Activated CD8-positive, alpha-beta memory T cell treated with anti-CD3 and anti-CD28 coated beads for 1 hour (primary cell): ENCODE results near the gene EHD4.
A peak's percentile ranks its signal among the peaks of the same experiment; 100 is the strongest.

Experiments used
- DNase-seq, 2 donors: peaks; one replicate each; pipeline ENCODE4 v3.0.0-alpha.2; 2020; ENCODE audit warnings: low read depth in 1 of 2; ENCODE audit errors: extremely low read depth in 1 of 2

EHD4 gene

GRCh38 chr15:41882689-41883483 lies 89.5 kb downstream of the EHD4 start:
- DNase-seq, result no peak

DNA sequence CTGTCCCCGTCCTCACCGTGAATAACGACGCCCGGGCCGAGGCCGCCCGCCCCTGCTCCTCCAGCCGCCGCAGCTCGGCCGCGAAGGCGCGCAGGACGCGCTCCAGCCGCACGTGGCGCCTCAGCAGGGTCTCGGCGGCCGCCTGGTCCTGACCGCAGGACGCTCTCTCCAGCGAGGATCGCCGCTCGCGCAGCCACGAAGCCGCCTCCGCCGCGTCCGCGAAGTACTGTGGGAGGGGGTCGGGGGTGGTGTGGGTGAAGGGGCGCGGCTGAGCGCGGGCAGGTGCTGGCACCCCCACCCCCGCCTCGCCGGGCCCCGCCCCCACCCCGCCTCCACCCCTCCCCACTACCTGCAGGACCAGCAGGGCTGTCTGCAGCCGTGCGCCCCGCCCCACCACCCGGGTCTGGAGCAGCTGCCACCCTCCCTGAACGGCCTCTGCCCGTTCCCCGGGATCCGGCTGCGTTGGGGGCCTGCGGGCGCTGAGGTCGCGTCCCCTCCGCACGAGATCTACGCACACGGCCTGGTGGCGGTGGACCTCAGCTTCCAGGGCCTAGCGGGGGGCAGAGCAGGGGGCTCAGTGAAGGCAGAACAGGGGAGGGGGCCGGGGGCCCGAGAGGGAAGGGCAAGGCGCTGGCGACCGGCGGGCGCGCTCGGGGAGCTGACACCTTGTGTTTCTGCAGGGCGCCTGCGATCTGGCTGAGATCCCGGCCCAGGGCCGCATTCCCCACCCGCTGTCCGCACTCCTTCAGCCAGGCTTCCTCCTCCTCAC lies 90.3 kb downstream of the EHD4 start:
- no peak for DNase-seq

DNA sequence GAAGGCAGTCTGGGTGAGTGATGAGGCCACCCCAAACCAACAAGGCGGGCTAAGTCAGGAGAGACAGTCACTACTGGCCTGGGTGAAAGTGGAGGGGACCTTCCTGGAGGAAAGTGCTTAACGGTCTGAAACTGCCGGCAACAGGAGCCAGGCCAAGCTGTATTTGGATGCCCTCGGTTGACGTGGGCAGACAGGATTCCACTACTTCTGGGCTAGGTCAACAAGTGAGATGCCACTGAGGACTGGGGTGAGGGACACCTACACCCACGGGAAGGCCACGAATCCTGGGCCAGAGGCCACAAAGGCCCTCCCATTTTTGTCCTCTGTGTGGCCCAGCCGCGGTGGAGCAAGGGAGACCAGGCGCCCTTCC lies 90.8 kb downstream of the EHD4 start:
- no peak for DNase-seq

DNA sequence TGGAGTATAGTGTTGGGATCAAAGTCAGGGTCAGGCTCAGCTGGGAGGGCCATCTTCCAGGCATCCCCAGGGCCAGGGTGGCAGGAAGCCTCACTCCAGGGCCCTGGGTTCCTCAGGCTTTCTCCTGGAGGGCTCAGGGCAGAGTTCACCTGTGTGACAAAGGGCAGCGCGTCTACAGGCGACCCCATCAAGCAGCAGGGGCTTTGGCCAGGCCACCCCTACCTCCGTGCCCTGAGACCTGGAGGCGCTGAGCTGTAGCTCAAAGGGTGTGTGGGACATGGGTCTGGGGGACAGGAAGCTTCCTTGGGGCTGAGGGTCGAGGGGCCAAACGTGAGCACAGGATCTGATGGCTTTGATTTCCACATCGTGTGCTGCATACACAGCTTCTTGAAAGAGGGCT lies 91.3 kb downstream of the EHD4 start:
- DNase-seq, result no peak

DNA sequence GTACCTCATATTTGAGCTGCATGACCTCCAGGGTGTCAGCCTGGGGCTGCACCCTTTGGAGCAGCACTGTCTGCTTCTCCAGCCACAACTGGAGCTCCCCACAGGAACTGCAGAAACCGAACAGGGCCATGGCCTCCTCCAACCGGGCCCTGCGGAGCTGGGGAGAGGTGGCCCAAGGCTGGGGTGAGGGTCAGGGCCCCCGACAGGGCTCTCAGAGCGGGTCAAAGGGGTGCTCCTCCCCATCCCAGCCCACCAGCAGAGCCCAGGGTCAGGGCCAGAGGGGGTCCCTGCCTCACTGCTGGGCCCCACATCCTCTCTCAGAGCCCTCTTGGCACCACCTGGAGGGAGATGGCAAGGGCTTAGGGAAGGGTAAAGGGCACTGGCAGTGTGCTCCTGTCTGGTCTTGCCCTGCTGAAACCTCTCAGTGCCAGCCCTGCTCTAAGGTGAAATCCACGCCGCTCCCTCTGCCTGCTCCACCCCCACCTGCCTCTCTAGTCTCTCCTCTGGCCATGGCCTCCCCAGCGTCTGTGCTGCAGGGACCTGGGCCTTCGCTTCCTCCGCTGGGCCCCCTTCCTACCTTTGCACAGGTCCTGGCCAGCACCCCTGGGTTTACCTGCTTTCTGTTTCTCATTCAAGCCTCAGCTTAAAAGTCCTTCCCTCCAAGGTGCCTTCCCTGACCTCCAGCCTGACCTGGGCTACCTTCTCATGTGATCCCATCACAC lies 92.0 kb downstream of the EHD4 start:
- DNase-seq, result no peak

DNA sequence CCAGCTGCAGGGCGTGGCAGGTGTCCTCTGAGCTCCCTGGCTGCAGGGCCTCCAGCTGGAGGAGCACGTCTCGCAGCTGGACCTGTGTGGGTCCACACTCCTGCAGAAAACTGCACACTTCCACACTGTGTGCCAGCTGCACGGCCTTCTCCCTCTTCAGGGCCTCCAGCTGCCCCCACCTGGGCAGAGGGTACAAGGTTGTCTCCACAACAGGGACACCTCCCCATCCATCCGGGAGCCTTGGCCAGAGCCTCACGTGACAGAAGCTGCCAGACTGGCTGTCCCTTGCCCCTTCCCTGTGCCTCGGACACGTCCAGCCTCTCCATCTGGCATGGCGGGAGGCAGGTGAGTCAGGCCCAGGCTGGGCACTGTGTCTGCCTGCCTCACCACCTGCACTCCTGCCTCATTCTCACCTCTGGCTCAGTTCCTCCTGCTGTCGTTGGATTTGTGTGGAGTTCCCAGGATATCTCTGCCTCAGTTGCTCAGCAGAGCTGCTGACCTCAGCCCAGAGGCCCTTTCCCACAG lies 93.0 kb downstream of the EHD4 start:
- DNase-seq, result no peak

DNA sequence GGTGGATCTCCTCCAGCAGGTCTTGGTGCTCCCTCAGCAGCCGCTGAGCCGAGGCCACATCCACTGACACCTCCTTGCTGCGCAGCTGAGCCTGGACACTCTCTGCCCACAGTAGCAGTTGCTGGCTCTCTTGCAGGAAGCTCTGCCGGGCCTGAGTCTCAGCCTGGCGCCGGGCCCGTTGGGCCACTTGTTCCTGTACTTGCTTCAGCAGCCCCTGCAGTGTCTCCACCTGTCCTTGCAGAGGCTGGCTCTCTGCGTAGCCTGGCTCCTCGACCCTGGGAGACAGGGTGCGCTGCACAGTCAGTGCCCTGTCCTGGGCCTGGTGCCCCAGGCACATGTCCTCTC lies 94.0 kb downstream of the EHD4 start:
- DNase-seq, result no peak

GRCh38 chr15:41877631-41878354 lies 94.6 kb downstream of the EHD4 start:
- no peak for DNase-seq

DNA sequence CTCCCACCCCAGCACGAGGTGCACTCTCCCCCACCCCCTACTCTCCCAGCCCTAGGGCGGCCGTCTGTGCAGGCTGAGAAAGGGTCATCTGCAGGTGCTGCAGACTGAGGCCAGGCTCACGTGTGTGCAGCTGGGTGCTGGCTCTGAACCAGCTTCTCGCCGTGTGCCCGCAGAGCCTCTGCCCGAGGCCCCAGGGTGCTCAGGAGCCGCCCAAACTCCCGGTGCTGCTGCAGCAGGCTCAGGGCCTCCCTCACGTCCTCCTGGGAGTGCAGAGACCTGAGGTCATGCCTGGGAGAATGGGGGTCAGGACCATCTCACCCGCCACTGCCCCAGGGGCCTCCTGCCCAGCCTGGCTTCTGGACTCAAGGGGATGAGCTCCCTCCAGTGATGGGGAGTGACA lies 95.7 kb downstream of the EHD4 start:
- no peak for DNase-seq

- DNase-seq, result no peak
These were observed 96.3 kb downstream of the EHD4 start for GRCh38 chr15:41876007-41876406.

DNA sequence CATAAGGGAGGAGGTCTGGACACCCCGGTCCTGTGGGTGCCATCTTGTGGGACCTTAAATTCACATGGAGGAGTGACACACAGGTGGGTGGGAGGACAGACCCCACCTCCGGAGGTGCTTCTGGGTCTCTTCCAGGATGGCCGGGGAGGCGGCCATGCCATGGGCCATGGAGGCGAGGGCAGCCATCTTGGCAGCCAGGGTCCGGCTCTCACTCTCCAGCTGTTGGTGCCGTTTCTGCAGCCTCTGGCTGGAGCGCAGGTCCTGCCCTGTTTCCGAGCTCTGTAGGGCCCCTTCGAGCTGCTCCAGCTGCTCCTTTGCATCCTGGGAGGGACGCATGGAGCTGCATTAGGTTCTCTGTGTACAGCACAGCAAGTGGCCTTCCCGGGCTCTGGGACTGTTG lies 97.6 kb downstream of the EHD4 start:
- no peak for DNase-seq

GRCh38 chr15:41873711-41874110 lies 98.6 kb downstream of the EHD4 start:
- no peak for DNase-seq

DNA sequence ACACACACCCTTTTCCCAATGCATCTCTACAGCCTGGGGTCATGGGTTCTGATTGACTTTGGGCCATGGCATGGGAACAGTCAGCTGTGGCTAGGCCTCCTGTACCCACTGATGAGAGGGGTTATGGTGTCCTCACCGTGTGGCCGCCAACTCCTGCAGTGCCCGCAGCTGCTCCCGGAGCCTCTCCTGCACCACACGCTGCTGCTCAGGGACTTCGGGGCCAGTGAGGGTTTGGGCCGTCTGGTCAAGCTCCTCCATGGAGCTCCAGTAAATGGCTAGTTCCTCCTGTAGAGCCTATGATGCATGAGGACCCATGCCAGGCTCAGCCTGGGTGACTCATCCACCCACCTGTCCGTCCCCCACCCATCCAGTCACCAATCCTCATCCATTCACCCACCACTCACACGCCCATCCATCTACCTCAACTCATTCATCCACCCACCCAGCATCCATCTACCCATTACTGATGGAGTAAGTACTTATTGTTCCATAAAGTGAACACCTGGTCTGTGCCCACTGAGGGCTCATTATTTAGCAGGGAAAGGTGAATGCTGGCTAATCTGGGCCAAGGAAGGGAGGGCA lies 100.1 kb downstream of the EHD4 start:
- no peak for DNase-seq

DNA sequence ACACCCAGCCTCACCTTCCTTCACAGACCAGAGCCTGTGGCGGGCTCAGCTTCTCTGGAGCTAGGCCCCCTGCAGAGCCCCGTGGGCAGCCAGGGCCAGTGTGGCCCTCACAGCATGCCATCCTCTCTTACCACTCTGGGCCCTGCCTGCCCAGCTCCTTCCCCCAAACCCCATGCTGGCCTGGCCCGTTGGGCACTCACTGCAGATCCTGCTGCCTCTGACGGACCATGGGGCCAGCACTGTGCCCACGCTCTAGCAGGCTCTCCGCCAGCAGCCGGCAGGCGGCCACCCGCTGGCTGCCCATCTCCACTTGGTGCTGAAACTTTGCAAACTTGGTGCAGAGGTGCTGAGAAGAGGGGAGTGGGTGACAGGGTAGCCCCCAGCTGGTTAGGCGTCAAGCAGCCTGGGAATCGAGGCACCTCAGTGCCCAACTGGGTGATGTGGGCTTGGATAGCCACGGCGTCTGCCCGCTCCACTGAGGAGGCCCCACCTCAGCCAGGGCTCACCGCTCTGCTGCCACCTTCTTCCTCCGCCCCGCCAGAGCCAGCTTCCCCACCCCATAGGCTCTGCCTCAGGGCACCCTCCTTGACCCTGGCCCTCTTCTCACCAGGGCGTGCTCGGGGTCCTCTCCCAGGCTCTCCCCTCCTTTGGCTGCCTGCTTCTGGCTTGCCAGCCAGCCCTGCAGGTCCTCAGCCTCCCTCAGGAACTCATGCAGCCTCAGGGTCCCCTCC lies 101.0 kb downstream of the EHD4 start:
- no peak for DNase-seq

- peak; percentile 20 to 35 for DNase-seq
These were observed 101.7 kb downstream of the EHD4 start for GRCh38 chr15:41870689-41871081.

GRCh38 chr15:41869770-41870688 lies 102.3 kb downstream of the EHD4 start:
- DNase-seq, result no peak

- DNase-seq, result no peak
These were observed 104.0 kb downstream of the EHD4 start for GRCh38 chr15:41868321-41868720.

GRCh38 chr15:41866872-41867579 lies 105.3 kb downstream of the EHD4 start:
- no peak for DNase-seq
